Activated CD4-positive, CD25-positive, alpha-beta regulatory T cell treated with anti-CD3 and anti-CD28 coated beads, Interleukin-2, amount 50 U/mL, for 24 hours (primary cell): Measurements from ENCODE around the gene PLPP7.
"Not testable (repeated sequence)": the region's sequence is repeated elsewhere in the genome, so short reads cannot be mapped to it uniquely, and the experiment has no call there.

Experiments used
- ATAC-seq, 2 donors: fragments of 150-1000 bp; cut with Tn5 transposase; one replicate each; pipeline ENCODE4 v1.10.0; 2021; ENCODE audit warnings: mild to moderate bottlenecking in 1 of 2, moderate library complexity in 1 of 2

Gene PLPP7

DNA sequence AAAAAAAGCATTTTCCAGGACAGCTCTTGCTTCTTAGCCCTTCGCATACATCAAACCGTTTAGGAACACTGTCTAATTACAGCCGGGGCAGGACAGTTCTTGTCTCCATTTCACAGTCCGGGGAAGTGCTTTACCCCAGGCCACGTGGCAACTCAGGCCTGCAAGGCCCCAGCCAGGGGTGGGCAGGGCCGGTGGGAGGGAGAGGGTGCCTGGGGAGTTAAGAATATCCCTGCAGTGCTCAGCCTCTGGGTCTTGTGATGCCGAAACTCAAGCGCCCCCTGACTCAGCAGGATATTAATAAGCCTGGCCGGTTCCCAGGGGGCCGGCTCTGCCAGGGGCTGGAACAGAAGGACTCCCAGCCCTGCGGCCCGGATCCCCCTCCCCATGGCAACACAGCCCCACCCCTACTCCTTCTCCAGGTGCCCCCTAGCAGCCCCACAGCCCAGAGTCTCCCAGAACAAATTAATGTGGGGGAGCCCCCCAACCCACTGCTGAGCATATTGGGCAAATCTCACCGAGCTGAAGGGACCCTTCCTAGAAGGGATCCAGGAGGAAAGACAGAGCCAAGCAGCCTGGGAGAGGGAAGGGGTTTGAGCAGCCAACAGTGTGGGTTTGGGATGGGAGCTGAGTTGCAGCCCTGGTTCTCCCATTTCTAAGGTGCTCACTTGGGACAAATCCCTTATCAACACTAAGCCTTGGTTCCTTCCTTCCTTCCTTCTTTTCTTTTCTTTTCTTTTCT lies 45.3 kb downstream of the PLPP7 start:
- no peak for ATAC-seq

DNA sequence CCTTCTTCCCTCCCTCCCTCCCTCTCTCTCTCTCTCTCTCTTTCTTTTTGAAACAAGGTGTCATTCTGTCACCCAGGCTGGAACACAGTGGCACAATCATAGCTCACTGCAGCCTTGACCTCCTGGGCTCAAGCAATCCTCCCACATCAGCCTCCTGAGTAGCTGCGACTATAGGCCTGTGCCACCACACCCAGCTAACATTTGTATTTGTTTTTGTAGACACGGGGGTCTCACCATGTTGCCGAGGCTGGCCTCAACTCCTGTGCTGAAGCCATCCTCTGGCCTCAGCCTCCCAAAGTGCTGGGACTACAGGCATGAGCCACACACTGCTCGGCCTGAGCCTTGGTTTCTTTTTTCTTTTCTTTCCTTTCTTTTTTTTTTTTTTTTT lies 45.8 kb downstream of the PLPP7 start:
- no peak for ATAC-seq

DNA sequence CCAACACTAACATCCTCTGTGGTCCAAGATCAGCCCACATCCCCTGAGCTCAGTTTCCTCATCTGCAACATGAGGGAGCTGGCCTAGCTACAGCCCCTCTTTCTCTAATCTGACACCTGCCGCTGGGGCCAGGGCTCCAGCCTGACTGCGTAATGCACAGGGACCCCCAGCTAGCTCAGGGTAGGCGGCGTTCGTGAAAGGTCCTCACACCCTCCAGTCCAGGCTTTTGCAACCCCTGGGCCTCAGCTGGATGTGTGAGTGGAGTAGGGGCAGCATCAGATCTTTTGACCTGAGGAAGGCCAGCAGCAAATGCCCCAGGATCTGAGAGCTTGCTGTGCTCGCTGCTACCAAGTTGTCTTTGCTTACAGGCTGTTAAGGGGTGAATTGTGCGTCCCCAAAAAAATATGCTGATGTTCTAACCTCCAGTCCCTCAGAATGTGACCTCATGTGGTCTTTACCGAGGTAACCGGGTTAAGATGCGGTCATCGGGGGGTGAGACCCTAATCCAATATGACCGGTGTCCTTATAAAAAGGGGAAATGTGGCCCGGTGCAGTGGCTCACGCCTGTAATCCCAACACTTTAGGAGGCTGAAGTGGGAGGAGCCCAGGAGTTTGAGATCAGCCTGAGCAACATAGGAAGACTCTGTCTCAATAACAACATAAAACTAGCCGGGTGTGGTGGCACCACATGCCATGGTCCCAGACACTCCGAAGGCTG lies 47.8 kb downstream of the PLPP7 start:
- no peak for ATAC-seq

DNA sequence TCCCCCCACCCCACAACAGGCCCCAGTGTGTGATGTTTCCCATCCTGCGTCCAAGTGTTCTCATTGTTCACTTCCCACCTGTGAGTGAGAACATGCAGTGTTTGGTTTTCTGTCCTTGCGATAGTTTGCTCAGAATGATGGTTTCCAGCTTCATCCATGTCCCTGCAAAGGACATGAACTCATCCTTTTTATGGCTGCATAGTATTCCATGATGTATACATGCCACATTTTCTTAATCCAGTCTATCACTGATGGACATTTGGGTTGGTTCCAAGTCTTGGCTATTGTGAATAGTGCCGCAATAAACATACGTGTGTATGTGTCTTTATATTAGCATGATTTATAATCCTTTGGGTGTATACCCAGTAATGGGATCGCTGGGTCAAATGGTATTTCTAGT lies 49.7 kb downstream of the PLPP7 start:
- ATAC-seq: not testable (repeated sequence)

DNA sequence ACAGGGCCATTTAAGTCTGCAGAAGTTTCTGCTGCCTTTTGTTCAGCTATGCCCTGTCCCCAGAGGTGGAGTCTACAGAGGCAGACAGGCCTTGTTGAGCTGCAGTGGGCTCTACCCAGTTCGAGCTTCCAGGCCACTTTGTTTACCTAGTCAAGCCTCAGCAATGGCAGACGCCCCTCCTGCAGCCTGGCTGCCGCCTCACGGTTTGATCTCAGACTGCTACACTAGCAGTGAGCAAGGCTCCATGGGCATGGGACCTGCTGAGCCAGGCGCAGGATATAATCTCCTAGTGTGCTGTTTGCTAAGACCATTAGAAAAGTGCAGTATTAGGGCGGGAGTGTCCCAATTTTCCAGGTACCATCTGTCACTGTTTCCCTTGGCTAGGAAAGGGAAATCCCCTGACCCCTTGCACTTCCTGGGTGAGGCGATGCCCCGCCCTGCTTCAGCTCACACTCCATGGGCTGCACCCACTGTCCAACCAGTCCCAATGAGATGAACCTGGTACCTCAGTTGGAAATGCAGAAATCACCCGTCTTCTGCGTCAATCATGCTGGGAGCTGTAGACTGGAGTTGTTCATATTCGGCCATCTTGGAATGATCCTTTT lies 55.5 kb downstream of the PLPP7 start:
- not testable (repeated sequence) for ATAC-seq

DNA sequence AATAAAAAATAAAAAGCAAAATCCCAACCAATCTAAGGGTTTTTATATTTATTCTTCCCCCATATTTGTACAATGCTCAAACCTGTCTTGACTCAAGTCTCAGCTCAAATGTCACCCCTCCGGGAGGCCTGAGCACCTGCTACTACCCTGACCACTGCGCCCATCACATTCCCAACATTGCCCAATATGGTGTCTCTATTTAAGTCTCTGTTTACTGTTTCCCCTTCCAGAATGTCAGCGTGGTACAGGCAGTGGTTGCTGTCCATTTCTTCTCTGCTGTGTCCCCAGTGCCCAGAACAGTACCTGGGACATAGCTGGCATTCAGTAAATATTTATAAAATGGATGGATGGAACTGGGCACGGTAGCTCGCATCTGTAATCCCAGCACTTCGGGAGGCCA lies 57.0 kb downstream of the PLPP7 start:
- ATAC-seq: no peak

DNA sequence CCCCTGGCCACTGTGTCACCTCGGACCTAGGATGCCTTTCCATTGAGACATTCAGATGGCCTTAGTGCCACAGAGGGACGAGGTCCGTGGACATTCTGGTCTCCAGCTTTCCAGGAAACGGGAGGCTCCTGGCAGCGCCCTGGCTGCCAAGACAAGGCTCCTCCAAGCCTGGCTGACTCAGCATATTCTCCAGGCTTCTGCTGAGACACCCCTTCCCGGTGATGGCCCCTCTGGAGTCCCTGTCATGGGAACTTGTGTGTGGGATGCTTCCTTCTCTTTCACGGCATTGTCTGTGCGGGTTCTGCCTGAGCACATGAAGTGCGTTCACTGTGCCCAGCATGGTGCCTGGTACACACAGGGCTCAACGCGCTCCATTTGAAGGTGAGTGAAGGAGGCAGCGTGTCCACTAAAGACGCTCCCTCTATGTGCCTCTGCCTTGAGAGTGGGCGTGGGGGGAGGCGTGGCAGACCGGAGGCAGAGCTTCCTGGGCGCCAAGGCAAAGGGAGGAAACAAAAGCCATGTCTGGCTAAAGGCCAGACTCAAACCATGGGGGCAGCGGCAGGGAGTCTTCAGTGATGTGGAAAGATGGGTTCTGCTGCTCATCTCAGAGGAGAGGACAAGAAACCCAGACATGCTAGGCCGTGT lies 58.0 kb downstream of the PLPP7 start:
- ATAC-seq: no peak

DNA sequence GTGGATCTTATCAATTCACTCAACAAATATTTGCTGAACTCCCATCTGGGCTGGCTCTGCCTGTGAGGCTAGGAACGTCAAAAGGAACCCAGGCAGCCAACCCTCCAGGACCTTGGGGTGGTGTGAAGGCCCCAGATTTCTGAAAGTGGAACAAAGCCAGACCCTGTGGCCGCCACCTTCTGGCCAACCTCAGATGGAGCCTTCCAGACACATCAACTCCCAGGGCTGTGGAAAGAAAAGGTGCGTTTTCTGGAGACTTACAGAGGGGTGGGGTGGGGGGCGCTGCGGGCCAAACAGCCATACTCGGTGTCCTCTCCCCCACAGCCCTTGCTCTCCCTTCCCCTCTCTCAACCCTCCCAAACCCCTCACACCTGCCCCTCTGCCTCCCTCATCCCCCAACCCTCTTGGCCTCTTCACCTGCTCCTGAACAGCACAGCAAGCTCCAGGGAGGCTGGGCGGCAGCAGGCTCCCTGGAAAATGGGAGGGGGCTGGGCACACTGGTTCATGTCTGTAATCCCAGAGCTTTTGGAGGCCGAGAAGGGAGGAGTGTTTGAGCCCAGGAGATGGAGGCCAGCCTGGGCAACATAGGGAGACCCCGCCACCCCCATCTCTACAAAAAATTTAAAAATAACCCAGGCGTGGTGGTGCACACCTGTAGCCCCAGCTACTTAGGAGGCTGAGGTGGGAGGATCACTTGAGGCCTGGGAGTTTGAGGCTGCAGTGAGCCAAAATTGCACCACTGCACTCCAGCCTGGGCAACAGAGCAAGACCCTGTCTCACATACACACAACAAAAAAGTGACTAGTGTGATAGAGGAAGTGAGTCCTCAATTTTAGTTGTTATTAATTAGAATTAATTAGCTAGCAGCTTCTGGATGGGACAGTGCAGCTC lies 59.4 kb downstream of the PLPP7 start:
- no peak for ATAC-seq

DNA sequence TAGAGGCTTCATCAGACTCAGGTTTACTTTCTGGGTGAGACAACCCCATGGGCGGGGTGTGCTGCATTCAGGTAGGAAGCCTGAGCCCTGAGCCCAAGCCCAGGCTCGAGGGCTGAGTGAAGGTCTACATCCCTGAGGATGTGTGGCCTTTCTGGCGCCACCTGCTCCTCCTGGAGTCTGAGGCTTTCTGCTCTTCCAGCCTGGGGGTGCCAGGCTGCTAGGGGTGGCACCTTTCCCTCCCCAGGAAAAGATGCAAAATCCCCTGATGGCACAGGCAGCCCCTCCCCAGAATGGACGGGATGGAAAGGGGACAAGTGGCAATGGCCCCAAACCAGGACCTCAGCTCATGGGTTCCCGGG lies 60.0 kb downstream of the PLPP7 start:
- ATAC-seq: no peak

DNA sequence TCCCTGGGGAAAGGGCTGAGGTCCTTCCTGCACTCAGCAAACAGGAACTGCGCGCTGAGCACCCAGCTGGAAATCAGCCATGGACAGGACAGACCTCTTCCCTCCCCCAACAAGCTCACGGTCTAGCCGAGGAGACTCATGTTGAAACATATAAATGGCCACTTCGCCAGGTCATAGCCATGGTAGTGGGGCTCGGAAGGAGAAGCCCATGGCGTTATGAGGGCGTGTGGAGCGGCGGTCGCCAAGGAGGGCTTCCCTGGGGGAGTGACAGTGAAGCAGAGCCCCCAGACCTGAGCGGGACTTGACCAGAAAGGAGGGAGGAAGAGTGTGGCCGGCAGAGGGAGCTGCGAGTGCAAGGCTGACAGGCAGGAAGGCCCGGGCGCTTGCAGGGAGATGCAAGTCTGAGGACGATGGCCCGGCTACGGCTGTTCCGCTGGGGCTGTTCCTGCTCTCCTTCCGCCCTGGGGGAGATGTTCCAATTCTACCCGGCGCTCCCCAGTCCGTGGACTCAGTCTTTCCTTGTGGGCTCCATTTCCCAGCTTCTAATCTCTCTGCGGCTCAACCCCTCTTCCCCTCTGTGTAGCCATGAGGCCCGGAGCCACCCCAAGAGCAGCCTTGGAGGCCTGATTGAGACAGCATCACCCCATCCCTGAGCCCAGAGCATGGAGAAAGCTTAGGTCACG lies 60.5 kb downstream of the PLPP7 start:
- peak; percentile 88 to 97 for ATAC-seq

DNA sequence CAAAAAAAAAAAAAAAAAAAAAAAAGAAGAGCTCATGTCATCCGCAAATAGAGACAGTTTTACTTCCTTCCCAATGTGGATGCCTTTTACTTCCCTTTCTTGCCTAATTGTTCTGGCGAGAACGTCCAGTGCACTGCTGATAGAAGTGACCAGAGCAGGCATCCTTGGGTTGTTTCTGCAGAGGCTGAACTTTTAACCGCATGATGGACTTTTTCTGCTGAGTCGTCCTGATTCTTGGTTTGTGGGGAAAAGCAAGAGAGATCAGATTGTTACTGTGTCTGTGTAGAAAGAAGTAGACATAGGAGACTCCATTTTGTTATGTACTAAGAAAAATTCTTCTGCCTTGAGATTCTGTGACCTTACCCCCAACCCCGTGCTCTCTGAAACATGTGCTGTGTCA lies 67.0 kb downstream of the PLPP7 start:
- not testable (repeated sequence) for ATAC-seq

DNA sequence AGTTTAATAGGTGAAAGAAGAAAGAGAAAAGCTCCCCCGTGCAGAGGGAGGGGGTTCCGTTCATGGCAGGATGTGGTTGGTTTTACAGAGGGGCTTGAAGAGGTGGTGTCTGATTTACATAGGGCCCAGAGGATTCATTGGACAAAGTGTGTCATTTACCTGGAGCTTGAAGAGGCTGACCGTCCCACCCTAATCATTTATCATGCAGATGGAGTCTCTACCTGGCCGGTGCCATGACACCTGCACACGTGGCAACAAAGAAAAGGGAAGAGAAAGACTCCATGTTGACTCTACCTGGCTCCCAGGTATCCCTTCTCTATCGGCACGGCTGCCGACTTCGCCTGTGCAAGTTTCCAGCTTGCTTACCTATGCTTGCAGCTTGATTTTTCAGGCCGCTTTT lies 69.0 kb downstream of the PLPP7 start:
- ATAC-seq: no peak
